HepG2 (cell line): ENCODE data around the gene MARS1. TPM values are rescaled to one million over a fixed set of nuclear protein-coding genes. Genes with fewer than 3 reads are reported as not detected.

Experiments used
- ATAC-seq: fragments of 200-7000 bp; cut with Tn5 transposase; 3 replicates; pipeline ENCODE4 v1.9.1; 2020; ENCODE audit warnings: mild to moderate bottlenecking, moderate library complexity
- BruUV-seq: library from RNA; stranded (reverse); fragments of 400-500 nt; replicated peaks from 2 replicates; lab custom pipeline; 2021; lab: Mats Ljungman, UMichigan
- CTCF ChIA-PET: fragments of 300-600 bp; formaldehyde crosslinking; extraction: SDS; loops from one replicate; lab custom pipeline; 2021; ENCODE audit warnings: low total read pairs, inconsistent platforms, low intra/inter-chr PET ratio; lab: Yijun Ruan, JAX
- POLR2A ChIA-PET: fragments of 350-600 bp; sonication (Branson Sonifier 250); formaldehyde crosslinking; loops from one replicate; lab custom pipeline; 2020; ENCODE audit warnings: antibody characterized with exemption, inconsistent platforms; lab: Yijun Ruan, JAX
- DNase-seq: peaks from one replicate; pipeline ENCODE4 v3.0.0-alpha.2; 2015; ENCODE audit warnings: low spot score
- FAIRE-seq: peaks from 3 replicates; lab custom pipeline; 2011; peaks lifted over from hg19 to GRCh38; lab: Jason Lieb, UNC
- H2AFZ ChIP-seq: one replicate; pipeline ENCODE4 v1.6.1; 2011; ENCODE audit warnings: low read length, inconsistent platforms
- H3K27ac ChIP-seq: fragments of 300-600 bp; 3 replicates; pipeline ENCODE4 v1.8.0; 2011; ENCODE audit warnings: mixed run types, mild to moderate bottlenecking, mixed read lengths, low read length, inconsistent platforms; ENCODE audit not compliant: insufficient read depth; ENCODE audit errors: extremely low read length
- H3K27me3 ChIP-seq, 2 experiments: fragments of 200-600 bp in 1 of 2; 2 replicates in 1 of 2; 3 replicates in 1 of 2; pipeline versions ENCODE4 v1.6.0 to v1.8.0; 2011; ENCODE audit warnings: low read length in 2 of 2, mild to moderate bottlenecking in 2 of 2, moderate library complexity in 2 of 2, inconsistent platforms in 1 of 2; ENCODE audit not compliant: insufficient read depth in 2 of 2, control insufficient read depth in 1 of 2
- H3K36me3 ChIP-seq, 2 experiments: fragments of 200-600 bp in 1 of 2; replicated peaks in 1 of 2; 2 replicates in 1 of 2; 3 replicates in 1 of 2; pipeline versions ENCODE4 v1.5.1 to v1.8.0; 2011; ENCODE audit warnings: low read length in 2 of 2, inconsistent platforms in 1 of 2; ENCODE audit not compliant: insufficient read depth in 2 of 2, control insufficient read depth in 1 of 2
- H3K4me1 ChIP-seq: 2 replicates; pipeline ENCODE4 v1.5.1; 2012; ENCODE audit warnings: low read length, inconsistent platforms; ENCODE audit not compliant: insufficient read depth
- H3K4me2 ChIP-seq: 2 replicates; pipeline ENCODE4 v1.6.0; 2011; ENCODE audit warnings: low read depth, low read length, inconsistent platforms
- H3K4me3 ChIP-seq, 3 experiments: fragments of 200-600 bp in 1 of 3; sonication (generic), shearing (Covaris generic) in 1 of 3; replicated peaks in 1 of 3; 2 replicates each; pipeline ENCODE4 v1.5.1; 2011 to 2016; ENCODE audit warnings: low read length in 3 of 3, inconsistent platforms in 2 of 3, low read depth in 2 of 3, mild to moderate bottlenecking in 2 of 3, control low read depth in 1 of 3, mixed read lengths in 1 of 3; ENCODE audit not compliant: insufficient read depth in 1 of 3
- H3K79me2 ChIP-seq: one replicate; pipeline ENCODE4 v1.6.1; 2011; ENCODE audit warnings: low read length, inconsistent platforms; ENCODE audit not compliant: insufficient read depth
- H3K9ac ChIP-seq: 2 replicates; pipeline ENCODE4 v1.6.0; 2011; ENCODE audit warnings: mild to moderate bottlenecking, low read depth, low read length, inconsistent platforms; ENCODE audit not compliant: insufficient read depth
- H3K9me3 ChIP-seq: 2 replicates; pipeline ENCODE4 v1.5.1; 2012; ENCODE audit warnings: mild to moderate bottlenecking, low read length
- H4K20me1 ChIP-seq: 2 replicates; pipeline ENCODE4 v1.6.0; 2011; ENCODE audit warnings: inconsistent platforms, mild to moderate bottlenecking, low read length, moderate library complexity; ENCODE audit not compliant: insufficient read depth
- ARHGAP35 ChIP-seq: sonication (generic); formaldehyde crosslinking; IDR thresholded peaks from 2 replicates; pipeline ENCODE4 v1.9.0; 2022; ENCODE audit warnings: mild to moderate bottlenecking, inconsistent platforms, moderate library complexity, missing genetic modification reagents, borderline replicate concordance
- ARID2 ChIP-seq: sonication (generic); formaldehyde crosslinking; IDR thresholded peaks from 2 replicates; pipeline ENCODE4 v1.8.1; 2022; ENCODE audit warnings: mild to moderate bottlenecking, missing genetic modification reagents, borderline replicate concordance
- EP300 ChIP-seq, 3 experiments: sonication (generic) in 1 of 3; formaldehyde crosslinking in 1 of 3; IDR thresholded peaks; 2 replicates each; pipeline versions ENCODE4 v1.5.1 to v1.6.1; 2011 to 2020; ENCODE audit warnings: low read depth in 2 of 3, low read length in 2 of 3, borderline replicate concordance in 1 of 3, improper control_type of control experiment in 1 of 3, mild to moderate bottlenecking in 1 of 3, missing genetic modification reagents in 1 of 3, moderate library complexity in 1 of 3
- HCFC1 ChIP-seq: fragments of 150-350 bp; IDR thresholded peaks from 2 replicates; pipeline ENCODE4 v1.6.1; 2014; ENCODE audit warnings: low read depth, low read length
- HMG20B ChIP-seq: conservative IDR thresholded peaks from 2 replicates; pipeline ENCODE4 v1.6.1; 2016; ENCODE audit warnings: missing genetic modification reagents, missing compliant biosample characterization
- HMGA1 ChIP-seq: sonication (generic); formaldehyde crosslinking; conservative IDR thresholded peaks from 2 replicates; pipeline ENCODE4 v1.4.0; 2020; ENCODE audit warnings: missing genetic modification reagents
- JUN ChIP-seq: sonication (generic); formaldehyde crosslinking; IDR thresholded peaks from 2 replicates; pipeline ENCODE4 v1.4.0; 2020; ENCODE audit warnings: mild to moderate bottlenecking, missing genetic modification reagents
- NBN ChIP-seq: fragments of 450-650 bp; conservative IDR thresholded peaks from 2 replicates; pipeline ENCODE4 v1.6.1; 2017
- RXRB ChIP-seq: IDR thresholded peaks from 2 replicates; pipeline ENCODE4 v1.6.1; 2016; ENCODE audit warnings: borderline replicate concordance, missing genetic modification reagents, missing compliant biosample characterization
- SRF ChIP-seq: IDR thresholded peaks from 2 replicates; pipeline ENCODE4 v1.6.1; 2011; ENCODE audit warnings: mild to moderate bottlenecking, low read depth, low read length, moderate library complexity
- TAF15 ChIP-seq: fragments of 200-400 bp; formaldehyde crosslinking; IDR thresholded peaks from one replicate; pipeline ENCODE4 v1.6.1; 2018; ENCODE audit warnings: mild to moderate bottlenecking, low read depth, low read length; ENCODE audit not compliant: poor library complexity, severe bottlenecking
- TMF1 ChIP-seq: sonication (generic); formaldehyde crosslinking; IDR thresholded peaks from 2 replicates; pipeline ENCODE4 v1.8.1; 2022; ENCODE audit warnings: low read depth, missing genetic modification reagents
- ZBTB44 ChIP-seq: sonication (generic); formaldehyde crosslinking; IDR thresholded peaks from 2 replicates; pipeline ENCODE4 v1.4.0; 2020; ENCODE audit warnings: missing genetic modification reagents
- ZNF234 ChIP-seq: sonication (generic); formaldehyde crosslinking; conservative IDR thresholded peaks from 2 replicates; pipeline ENCODE4 v1.5.1; 2020; ENCODE audit warnings: mild to moderate bottlenecking, missing genetic modification reagents
- ZNF589 ChIP-seq: sonication (generic); formaldehyde crosslinking; conservative IDR thresholded peaks from 2 replicates; pipeline ENCODE4 v1.8.0; 2022; ENCODE audit warnings: mild to moderate bottlenecking, moderate library complexity, missing genetic modification reagents
- ZNF709 ChIP-seq: sonication (generic); formaldehyde crosslinking; IDR thresholded peaks from 2 replicates; pipeline ENCODE4 v1.5.0; 2020; ENCODE audit warnings: mild to moderate bottlenecking, missing genetic modification reagents
- ZNF768 ChIP-seq: sonication (generic); formaldehyde crosslinking; IDR thresholded peaks from 2 replicates; pipeline ENCODE4 v1.4.0; 2020; ENCODE audit warnings: missing genetic modification reagents
- WGBS: methylation state at CpG from one replicate; pipeline ENCODE4 v1.1.6; 2017; ENCODE audit warnings: low lambda C conversion rate; 5-methylcytosine and 5-hydroxymethylcytosine counted together
- in situ Hi-C: cut with HindIII; loops from 2 replicates; pipeline ENCODE4 v1.10.0; 2017; ENCODE audit warnings: low pct_unique_long_range_greater_than_20kb; ENCODE audit not compliant: extremely low pct_ligation_motif_present
- intact Hi-C: fragments of 100-400 bp; cut with micrococcal nuclease; formaldehyde crosslinking; loops from one replicate; pipeline ENCODE4 v1.10.0; 2022; ENCODE audit not compliant: unreplicated experiment
- polyA plus RNA-seq, 8 experiments: library from polyadenylated mRNA; depleted of rRNA in 3 of 8; stranded (reverse) in 7 of 8; unstranded in 1 of 8; fragments of >200 nt; fragmentation: Illumina TruSeq in 4 of 8; extraction: Trizol in 4 of 8; gene quantifications; 2 replicates each; pipeline versions ENCODE4 v1.2.1 to v1.2.3, GENCODE V29; 2011 to 2016; ENCODE audit warnings: low read depth in 4 of 8, missing spikeins in 1 of 8, mixed read lengths in 1 of 8; ENCODE audit not compliant: insufficient read depth in 1 of 8
- total RNA-seq, 5 experiments: library from RNA; depleted of rRNA; stranded (reverse); fragments of >200 nt; fragmentation: Illumina TruSeq; extraction: Trizol; gene quantifications; 2 replicates each; pipeline ENCODE4 v1.2.3, GENCODE V29; 2016; ENCODE audit warnings: low read depth in 1 of 5
- TF ChIP-seq, protein P1 (sequence below): sonication (generic); formaldehyde crosslinking; IDR thresholded peaks from 2 replicates; pipeline ENCODE4 v1.4.0; 2020; ENCODE audit warnings: missing genetic modification reagents
- TF ChIP-seq, protein P2 (sequence below): IDR thresholded peaks from 2 replicates; pipeline ENCODE4 v1.6.1; 2012; ENCODE audit warnings: inconsistent platforms

Gene MARS1
- total and polyA plus RNA-seq, 2 of the 13 experiments (the other 11 are each of a cell fraction or from before 2014, with no cell fraction given) = 115 to 181 TPM

DNA sequence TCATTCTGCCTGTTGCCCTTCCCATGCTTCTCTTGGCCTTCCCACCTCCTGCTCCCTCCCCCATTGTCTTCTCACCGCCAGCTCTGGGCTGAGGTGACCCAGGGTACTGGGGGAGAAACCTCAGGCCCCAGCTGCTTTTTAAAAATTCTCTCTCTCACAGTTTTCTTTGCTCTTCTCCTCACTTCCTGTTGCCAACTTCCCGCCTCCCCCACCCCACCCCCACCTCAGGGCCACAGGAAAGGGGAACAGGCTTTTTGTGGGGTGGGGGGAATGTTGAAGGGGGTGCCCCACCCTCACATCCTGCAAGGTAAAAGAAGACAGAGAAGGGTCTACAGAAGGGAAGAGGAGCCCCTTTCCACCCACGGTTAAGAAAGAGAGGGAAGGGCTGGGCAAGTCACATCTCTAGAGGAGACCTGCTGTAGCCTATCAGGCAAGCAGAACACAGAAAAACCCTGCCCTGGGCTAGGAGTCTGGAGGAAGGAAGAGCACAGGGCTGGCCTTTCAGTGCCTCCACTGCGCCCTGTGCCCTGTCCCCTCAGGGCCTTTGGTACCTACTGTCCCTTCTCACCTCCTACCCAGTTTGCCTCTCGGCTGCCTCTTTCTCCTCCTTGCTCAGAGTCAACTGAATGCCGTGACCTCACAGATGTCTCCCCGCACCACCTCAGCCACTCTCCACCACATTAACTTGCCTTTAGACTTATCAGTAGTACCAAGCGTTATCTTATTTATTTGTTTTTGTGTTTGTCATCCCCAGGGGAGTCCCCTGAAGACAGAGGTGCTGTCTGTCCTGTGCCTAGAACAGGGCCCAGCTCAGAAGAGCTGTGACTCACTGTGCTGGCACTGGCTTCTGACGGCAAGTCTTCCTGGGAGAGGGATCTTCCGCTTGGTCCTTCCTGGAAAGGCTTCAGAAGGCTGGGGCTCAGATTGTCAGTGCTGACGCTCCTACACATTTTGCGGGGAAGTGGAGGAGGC is 9.9 kb upstream of the MARS1 start (continued):
- TF ChIP-seq, protein P1, sequence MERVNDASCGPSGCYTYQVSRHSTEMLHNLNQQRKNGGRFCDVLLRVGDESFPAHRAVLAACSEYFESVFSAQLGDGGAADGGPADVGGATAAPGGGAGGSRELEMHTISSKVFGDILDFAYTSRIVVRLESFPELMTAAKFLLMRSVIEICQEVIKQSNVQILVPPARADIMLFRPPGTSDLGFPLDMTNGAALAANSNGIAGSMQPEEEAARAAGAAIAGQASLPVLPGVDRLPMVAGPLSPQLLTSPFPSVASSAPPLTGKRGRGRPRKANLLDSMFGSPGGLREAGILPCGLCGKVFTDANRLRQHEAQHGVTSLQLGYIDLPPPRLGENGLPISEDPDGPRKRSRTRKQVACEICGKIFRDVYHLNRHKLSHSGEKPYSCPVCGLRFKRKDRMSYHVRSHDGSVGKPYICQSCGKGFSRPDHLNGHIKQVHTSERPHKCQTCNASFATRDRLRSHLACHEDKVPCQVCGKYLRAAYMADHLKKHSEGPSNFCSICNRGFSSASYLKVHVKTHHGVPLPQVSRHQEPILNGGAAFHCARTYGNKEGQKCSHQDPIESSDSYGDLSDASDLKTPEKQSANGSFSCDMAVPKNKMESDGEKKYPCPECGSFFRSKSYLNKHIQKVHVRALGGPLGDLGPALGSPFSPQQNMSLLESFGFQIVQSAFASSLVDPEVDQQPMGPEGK (CRISPR knock-in tag) = 0 out of 2 replicates have a peak, but pooled peaks have one; percentile 42
- TF ChIP-seq, all 625 proteins: peak for 6

DNA sequence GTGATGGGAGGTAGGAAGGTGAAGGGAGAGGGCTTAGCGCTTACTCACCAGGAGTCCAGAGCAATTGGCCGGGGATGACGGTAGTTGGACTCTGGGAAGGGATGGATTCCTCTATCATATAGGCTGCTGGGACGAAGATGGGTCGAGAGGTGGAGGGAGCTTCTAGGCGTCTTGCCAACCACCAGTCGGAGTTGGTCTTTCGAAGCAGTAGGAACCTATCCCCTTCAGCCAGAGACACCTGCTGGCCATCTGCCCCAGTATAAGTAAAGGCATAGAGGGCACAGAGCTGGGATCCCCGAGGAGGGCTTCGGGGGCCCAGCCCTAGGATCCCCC is 8.9 kb upstream of the MARS1 start:
- Histone ChIP-seq H2AFZ (no peak overlapping the region), H3K79me2 (no peaks in the 10 kb centered on the region), H3K27ac (no peak overlapping the region), H3K9ac (no peak overlapping the region), H3K4me2 (no peak overlapping the region), H4K20me1 (no peaks in the 10 kb centered on the region), H3K9me3 (no peaks in the 10 kb centered on the region), H3K4me3 (no peak overlapping the region), H3K27me3 (peaks cover 8 to 62% of the 10 kb centered on the region in 2 experiments), H3K4me1 (peaks cover 35% of the 10 kb centered on the region), H3K36me3 (no peaks in the 10 kb centered on the region)
- DNase-seq = no peak
- ChIA-PET POLR2A (no interaction called here), CTCF (no interaction called here)
- FAIRE-seq = no peak
- intact Hi-C loops = no loop called here
- in situ Hi-C loops = no loop called here
- no TSS peak for BruUV-seq
- 45% methylated on average over 10 of the region's 10 CpGs for WGBS
- ATAC-seq = peak; percentile 9; the same call in 2 of the 3 replicates
- TF ChIP-seq ZNF589 = no peak
- no peak for TF ChIP-seq HMG20B (CRISPR knock-in tag)
- no peak for TF ChIP-seq ARID2 (CRISPR knock-in tag)
- TF ChIP-seq ZNF768 (CRISPR knock-in tag) = no peak
- TF ChIP-seq, protein P2, sequence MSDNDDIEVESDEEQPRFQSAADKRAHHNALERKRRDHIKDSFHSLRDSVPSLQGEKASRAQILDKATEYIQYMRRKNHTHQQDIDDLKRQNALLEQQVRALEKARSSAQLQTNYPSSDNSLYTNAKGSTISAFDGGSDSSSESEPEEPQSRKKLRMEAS = no peak
- TF ChIP-seq NBN = no peak
- no peak for TF ChIP-seq EP300 (IDR thresholded peaks at IDR 0.05; ENCODE audit: low read depth in 2 of 2, low read length in 2 of 2)
- TF ChIP-seq EP300 (CRISPR knock-in tag; IDR thresholded peaks at IDR 0.05; ENCODE audit: borderline replicate concordance) = no peak
- no peak for TF ChIP-seq SRF
- no peak for TF ChIP-seq JUN (CRISPR knock-in tag)
- TF ChIP-seq RXRB (CRISPR knock-in tag) = no peak
- TF ChIP-seq ZNF709 = no peak
- TF ChIP-seq HCFC1 = no peak
- no peak for TF ChIP-seq HMGA1 (CRISPR knock-in tag)
- TF ChIP-seq ZBTB44 = no peak
- no peak for TF ChIP-seq TAF15
- no peak for TF ChIP-seq ARHGAP35 (CRISPR knock-in tag)
- TF ChIP-seq ZNF234 (CRISPR knock-in tag) = no peak
- TF ChIP-seq TMF1 = no peak
